ENCODE data around the gene PDHX.
"Not testable (repeated sequence)": the region's sequence is repeated elsewhere in the genome, so short reads cannot be mapped to it uniquely, and the experiment has no call there.

PDHX gene

DNA sequence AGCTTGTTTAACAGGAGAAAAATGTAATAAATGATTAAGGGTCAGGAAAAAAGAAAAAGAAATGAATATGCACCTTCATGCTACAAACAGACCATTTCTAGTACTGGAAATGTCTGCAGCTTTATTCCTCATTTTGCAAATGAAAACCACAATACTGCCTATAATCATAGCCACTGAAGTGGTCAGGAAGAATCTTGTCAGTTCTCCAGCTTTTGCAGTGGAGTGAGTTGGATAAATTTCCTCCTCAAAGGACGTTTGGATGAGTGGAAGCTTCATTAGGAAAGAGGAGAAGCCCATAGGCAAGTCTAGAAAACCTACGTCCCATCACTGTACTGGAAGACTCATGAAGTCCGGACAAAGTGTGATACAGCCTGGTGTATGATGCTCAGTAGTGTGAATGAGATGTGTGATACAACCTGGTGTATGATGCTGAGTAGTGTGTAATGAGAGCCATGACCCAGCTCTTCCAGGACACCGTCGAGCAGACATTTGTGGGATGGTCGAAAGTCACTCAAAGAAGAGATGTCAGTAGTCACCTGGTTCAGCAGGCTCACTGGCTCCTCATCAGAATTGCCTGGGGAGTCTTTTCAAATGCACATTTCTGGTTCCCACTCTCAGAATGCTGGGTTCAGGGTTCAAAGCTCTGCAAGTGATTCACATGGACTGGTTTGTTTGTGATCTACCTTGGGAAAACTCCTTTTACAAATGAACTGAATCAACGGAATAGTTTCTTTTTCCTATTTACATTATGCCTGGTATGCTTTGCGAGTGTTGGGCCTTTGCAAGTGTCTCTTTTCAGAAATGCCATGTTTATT, 101.3 kb downstream of the PDHX start:
- no peak for DNase-seq (ENCODE audit: low read depth in 2 of 2)

DNA sequence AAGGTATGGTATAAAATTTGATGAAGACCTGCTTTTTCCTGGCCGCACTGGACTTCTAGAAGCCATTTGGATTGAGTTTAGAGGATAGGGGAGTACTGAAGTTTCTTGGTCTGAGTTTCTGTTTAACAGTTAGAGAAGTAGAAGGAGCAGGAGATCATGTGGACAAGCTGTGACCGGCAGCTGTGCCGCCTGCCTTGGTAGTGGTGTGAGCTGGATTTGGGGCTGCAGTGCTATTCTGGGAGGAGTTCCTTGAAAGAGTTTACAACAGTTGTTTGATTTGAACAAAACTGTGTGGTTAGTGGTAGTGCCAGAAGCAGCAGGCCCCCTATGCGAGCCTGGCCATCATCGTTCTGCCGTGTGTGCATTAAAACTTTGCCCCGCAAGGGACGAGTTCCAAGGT, 105.2 kb downstream of the PDHX start:
- DNase-seq (ENCODE audit: low read depth in 2 of 2), result no peak

DNA sequence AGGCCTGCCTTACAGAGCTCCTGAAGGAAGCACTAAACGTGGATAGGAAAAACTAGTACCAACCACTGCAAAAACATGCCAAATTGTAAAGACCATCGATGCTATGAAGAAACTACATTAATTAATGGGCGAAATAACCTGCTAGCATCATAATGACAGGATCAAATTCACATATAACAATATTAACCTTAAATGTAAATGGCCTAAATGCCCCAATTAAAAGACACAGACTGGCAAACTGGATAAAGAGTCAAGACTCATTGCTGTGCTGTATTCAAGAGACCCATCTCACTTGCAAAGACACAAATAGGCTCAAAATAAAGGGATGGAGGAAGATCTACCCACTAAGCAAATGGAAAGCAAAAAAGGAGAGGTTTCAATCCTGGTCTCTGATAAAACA, 107.5 kb downstream of the PDHX start:
- not testable (repeated sequence) for DNase-seq (ENCODE audit: low read depth in 2 of 2)

DNA sequence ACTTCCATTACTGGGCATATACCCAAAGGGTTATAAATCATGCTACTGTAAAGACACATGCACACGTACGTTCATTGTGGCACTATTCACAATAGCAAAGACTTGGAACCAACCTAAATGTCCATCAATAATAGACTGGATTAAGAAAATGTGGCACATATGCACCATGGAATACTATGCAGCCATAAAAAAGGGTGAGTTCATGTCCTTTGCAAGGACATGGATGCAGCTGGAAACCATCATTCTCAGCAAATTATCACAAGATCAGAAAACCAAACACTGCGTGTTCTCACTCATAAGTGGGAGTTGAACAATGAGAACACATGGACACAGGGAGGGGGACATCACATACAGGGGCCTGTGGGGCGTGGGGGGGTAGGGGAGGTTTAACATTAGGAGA, 111.6 kb downstream of the PDHX start:
- DNase-seq (ENCODE audit: low read depth in 2 of 2), result not testable (repeated sequence)

DNA sequence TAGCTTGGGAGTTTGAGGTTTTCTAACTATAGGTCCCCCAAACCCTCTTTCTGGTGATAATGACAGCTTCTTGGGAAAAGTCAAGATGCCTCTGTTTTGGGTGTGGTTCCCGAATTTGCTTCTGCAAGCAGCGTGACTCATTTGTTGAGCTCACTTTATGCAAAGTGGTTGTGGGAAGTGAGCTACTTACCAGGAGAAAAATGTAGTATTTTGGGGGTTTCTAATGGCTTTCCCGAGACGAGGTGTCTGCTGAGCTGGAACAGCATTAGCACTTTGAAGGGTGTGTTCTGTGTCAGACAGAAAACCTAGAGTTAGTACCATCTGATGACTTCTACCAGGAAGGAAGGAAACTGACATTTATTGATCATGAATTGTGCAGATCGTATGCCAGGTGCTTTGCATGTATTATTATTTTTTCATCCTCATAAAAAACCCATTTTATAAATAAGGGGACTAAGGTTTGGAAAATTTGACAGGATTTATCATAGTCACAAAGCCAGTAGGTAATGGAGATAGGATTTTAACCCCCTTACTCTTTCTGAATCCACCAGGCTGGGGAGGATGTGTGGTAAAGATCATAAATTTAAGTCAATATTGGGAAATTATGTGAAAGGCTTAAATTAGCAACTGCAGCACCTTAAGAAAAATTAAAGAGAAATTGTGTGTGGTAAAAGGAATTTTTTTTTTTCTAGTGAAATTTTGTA, 113.7 kb downstream of the PDHX start:
- DNase-seq (ENCODE audit: low read depth in 2 of 2), result no peak

DNA sequence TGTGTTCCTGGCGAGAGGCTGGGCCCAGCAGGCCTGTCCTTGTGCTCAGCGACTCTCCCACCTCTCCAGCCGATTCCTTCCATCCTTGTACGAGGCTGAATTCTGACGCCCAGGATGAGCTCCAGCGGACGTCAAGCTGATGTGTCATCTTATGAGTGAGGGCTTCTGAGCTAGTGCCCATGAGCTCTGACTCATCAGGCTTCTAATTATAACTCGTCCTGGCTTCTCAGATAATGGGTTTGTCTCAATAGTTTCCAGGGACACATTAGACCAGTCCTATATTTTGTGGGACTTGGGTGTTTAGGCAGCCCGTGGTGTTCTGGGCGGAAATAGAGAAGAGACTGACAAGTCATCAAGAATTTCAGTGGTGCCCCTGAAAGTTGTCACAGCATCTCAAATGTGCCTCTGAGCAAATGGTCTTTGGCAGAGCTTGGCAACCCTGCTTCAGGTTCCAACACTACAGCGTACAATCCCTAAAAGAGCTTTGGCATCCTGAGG, 114.3 kb downstream of the PDHX start:
- no peak for DNase-seq (ENCODE audit: low read depth in 2 of 2)

DNA sequence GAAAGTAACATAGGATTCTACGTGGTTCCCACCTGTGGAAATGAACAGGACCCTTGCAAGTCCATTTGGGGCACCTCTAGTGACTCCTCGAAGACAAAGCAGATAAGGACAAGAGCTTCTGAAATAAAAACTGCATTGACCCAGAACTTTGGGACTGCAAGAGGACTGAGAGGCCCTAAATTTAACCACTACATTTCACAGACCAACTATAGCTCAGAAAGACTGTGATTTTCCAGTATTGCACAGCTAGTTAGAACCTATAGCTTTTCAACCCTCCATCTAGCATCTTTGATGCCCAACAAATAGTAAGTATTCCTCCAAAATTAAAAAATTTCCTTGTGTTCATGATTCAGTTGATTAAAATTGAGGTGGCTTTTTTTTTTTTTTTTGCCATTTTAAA, 114.9 kb downstream of the PDHX start:
- no peak for DNase-seq (ENCODE audit: low read depth in 2 of 2)

DNA sequence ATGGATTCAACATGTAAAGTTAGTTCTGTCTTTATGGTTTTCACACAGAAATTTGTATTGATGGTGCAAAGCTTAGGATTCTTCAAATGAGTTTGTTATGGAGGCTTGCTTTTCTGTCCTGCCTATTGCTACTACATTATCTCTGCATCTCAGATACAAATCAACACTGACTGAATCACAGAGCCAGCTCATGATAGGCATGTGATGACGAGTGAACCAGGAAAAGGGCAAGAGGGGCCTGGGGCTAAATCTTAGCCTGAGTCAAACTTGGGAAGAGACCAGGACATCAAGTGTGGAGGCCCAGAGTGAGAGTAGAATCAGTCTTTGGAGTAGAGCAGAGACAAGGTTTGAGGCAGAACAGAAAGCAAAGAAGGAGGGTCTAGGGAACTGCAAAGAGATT, 115.4 kb downstream of the PDHX start:
- no peak for DNase-seq (ENCODE audit: low read depth in 2 of 2)

DNA sequence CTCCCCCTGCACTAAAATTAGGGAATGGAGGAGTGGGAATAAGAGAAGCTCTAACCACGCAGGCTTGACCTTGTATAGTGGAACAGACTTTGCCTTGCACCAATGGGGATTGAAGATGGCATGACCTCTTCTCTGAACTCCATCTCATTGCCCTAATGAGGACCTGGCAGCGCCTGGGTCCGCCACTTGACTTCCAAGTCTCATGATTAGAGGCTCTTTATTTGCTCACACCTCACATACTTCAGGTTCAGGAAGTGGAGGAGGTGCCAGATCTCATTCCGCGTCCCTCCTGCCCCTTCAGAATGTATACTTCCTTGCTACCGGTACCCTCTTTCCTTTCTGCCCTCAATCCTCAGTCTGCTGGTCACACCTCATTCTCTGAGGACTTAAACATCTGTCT, 116.6 kb downstream of the PDHX start:
- no peak for DNase-seq (ENCODE audit: low read depth in 2 of 2)

DNA sequence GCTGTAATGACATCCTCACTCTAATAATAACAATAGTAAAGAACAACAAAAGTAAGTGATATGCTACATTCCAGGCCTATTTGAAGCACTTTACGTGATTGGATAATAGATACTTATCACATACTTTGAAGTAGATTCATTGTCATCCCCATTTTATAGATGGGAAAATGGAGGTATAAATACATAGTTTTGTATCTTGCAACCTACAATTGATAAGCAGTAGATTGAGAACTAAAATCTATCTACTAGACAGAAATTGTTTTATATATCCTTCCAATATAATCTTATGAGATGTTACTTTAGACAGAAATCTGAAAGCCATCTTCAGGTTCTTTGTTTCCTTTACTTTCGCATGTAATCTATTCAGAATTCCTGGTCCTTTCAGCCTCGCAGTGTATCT, 118.0 kb downstream of the PDHX start:
- DNase-seq (ENCODE audit: low read depth in 2 of 2), result no peak

DNA sequence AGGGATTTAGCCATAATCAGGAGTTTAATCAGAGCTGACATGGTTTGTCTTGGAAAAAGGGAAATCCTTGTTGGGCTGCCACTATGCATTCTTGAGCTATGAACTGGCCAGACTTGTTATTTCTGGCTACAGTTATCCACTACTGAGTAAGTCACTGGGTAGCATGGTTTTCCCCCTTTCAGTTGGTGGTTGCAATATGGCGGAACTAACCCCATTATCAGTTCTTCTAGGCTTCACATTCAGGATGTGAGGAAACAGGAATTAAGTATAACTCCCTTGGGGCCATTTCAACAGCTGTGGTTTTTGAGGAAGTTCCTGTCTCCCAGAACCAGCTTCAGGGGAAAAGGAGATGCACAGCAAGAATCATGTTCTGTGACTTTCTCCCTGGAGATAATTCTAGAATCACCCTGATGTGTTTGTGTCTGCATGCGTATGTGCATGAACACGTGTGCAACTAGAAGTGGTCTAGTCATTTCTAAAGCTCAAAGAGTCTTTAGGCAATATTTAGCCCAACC, 119.5 kb downstream of the PDHX start:
- no peak for DNase-seq (ENCODE audit: low read depth in 2 of 2)

DNA sequence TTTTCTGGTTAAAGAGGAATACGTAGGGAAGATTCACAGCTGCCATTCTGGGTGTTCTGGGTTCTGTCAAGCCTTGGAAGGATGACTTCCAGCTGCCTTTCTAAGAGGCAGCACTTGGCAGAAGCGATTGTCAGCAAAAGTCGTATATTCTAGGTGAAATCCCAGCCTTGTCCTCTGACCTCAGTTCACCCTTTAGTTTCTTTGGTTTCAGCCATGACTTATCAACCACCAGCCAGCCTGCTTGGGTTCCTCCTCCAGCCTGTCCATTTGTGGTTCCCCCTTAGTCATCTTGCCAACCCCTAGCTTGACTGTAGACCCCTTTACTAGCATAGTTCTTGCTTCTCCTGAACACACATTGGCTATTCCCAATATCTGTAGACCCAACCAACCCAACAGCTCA, 120.2 kb downstream of the PDHX start:
- no peak for DNase-seq (ENCODE audit: low read depth in 2 of 2)

DNA sequence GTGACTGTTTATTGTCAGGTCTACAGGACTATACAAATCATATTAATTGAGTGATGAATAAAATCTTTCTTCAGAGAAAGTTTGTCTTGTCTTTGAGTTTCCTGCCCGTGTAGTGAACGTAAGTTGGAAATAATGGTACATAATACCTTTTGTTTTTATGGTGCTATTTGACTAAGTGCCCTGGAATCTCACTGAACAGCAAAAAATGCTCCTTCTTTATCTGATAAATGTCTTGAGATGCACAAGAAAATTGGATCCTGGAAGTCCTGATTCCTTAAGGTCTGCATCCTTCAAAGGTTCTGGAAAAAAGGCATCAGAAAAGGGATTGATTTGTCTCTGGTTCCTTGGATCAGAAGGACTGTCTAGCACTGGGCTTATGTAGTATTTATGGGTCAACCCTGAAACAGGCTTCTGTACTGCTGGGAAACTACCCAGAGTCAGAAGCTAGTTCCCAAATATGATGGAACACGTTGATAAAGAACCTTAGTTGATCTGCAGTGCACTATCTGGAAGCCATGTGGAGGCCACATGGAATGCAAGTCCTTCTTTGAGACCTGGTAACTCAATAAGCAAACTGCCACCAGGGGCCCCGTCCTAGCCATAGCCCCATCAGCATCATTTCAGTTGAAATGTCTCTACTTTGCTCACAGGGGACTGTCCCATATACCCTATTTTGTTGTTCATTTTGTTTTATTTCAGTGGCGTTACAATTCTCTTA, 122.0 kb downstream of the PDHX start:
- no peak for DNase-seq (ENCODE audit: low read depth in 2 of 2)

DNA sequence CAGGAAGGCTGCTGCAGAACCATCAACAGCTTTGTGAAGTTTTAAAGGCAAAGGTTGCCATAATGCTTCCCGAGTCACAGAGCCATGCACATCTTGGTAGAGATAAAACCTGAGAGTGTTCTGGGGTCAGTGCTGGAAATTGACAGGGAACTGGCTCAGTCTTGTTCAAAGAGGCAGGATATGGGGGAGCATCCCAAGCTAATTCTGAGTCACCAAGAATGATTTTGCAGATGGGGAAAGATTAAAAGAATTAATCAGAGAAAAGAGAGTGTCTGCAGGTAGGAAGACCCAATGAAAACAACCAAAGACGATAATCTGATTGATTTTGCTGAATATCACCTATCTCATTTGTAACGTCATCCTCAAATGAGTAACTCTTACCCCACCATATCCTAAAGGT, 122.7 kb downstream of the PDHX start:
- no peak for DNase-seq (ENCODE audit: low read depth in 2 of 2)

DNA sequence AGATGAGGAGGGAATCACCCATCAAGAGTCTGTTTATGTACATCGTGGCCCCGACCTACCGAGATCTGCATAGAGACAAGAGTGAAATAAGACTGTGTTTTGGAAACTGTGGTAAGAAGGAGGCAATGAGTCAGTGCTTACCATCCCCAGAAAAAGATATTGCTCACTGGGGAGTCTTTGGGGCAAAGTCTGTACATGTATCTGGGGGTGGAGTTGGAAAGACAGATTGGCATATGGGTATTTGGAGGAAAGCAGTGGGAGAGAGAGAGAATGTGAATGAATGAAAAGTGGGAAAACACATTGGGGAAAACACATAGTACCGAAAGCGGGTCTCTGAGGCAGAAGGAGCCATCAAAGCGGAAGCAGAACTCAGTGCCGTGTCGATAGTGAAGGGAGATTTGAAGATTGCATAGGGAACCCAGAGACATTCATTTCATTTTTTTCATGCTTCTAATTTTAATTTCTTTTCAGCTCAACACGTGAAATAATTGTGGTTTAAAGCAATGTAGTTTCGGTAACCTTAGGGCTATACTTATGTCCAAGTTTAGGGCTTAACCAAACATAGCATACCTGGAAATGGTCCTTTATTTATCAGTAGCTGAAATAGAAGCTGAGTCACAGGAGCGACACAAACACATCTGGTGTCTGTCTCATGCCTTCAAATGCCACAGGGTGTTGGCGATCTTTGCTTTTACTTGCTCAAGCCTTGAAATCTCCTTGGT, 124.0 kb downstream of the PDHX start:
- peak; percentile 46 to 59 for DNase-seq (ENCODE audit: low read depth in 2 of 2)

DNA sequence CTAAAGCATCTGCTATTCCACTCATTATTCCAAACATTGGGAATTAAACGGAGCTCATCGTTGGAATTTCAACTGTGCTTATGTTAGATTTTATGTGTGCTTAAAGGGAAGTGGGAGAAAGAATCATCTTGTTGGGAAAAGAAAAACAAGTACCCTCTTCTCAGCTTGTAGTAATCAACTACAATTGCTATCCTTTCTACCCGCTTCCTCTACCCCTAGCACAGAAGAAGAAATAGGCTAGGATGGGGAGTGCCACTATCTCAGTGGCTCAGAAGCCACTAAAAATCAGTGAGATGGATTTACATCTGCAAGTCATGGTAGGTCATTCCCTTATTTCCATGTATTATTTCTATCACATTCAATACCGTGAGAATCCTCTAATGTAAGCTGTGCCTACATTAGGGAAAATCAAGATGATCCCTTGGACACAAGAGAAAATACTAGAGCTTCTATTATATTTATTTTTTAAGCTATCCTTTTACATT, 124.7 kb downstream of the PDHX start:
- no peak for DNase-seq (ENCODE audit: low read depth in 2 of 2)

DNA sequence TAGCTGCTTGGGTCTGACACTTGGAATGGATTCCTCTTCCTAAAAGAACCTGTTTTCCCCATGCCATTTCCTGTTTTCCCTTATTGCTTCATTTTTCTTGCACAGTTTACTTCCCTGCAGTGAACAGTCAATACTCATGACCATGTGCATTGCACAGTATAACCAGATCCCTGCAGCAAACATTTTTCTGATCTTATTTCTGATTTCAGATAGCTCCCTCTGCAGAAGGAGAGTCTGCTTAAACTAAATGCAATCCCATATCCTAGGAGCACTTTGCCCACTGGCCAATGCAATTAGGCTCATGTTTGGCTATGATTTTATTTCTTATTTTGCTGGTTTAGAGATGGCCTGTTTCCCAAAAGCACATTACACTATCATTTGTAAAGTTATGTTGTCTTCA, 125.8 kb downstream of the PDHX start:
- DNase-seq (ENCODE audit: low read depth in 2 of 2), result no peak

DNA sequence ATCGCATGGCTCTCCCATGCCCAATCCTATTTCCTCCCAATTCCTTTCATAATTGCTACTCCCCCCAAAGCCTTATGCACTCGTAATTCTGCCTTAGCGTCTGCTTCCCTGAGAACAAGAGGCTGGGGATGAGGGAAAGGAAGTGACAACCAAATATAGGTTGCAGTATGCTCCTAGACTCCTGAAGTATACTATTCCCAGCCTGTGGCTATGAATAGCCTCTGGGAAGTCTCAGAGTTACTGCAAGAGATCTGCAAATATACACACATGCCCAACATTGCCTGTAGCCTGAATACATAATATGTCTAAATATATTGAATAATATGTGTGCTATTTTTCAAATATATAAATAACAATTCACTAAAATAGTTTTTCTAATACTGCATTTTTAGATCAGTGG, 126.5 kb downstream of the PDHX start:
- DNase-seq (ENCODE audit: low read depth in 2 of 2), result no peak

DNA sequence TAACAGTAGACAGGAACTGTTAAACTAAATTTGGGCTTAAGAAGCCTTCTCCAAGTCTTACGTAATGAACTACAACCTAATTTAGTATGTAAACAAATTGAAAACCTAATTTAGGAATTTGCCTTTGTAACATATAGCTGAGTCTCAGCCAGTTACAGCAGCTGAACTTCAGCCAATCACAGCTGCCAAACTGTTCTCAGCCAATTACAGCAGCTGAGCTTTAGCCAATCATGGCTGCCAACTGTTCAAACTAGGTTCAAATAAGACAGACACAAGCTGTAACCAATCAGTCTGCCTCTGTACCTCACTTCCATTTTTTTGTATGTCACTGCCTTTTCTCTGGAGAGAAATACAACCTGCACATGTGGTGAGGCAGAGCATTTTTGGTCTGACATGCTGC, 127.5 kb downstream of the PDHX start:
- DNase-seq (ENCODE audit: low read depth in 2 of 2), result no peak

DNA sequence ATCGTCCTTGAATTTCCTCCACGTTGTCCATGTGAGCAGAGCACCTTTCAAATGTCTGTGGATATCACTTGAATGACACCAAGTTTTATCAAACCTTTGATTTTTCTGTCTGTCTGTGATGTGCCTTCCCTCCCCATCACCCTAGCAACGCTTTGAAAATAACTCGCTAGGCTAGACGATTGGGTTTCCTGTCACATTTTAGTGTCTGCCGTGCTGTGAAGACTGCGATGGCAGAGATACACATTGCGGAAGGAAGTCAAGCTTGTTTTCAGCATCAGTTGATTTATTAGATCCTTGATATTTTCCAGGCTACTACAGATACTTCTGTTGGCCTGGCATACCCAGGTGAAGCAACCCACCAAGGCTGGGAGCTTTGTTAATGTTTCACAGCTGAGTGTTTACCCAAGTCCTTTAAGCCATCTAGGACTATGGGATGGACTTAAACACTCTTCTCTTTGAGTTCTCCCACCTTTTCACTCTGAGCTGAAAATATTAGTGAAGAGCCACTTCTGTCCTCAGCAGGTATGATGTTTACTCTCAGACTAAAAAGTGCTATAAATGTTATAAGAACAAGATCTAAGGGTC, 128.9 kb downstream of the PDHX start:
- DNase-seq (ENCODE audit: low read depth in 2 of 2), result peak; percentile 51 to 70

All from stimulated activated CD8-positive, alpha-beta memory T cell treated with anti-CD3 and anti-CD28 coated beads, Interleukin-7, amount 100 ng/mL, for 4 hours (primary cell).